Measurements from ENCODE around the gene GAA. TPM values are rescaled to one million over a fixed set of nuclear protein-coding genes. Genes with fewer than 3 reads are reported as not detected.
A peak's percentile ranks its signal among the peaks of the same experiment; 100 is the strongest.

Gene GAA
- total and polyA plus RNA-seq, 2 of the 13 experiments (the other 11 are each of a cell fraction or from before 2014, with no cell fraction given) = 21.6 to 36.4 TPM

DNA sequence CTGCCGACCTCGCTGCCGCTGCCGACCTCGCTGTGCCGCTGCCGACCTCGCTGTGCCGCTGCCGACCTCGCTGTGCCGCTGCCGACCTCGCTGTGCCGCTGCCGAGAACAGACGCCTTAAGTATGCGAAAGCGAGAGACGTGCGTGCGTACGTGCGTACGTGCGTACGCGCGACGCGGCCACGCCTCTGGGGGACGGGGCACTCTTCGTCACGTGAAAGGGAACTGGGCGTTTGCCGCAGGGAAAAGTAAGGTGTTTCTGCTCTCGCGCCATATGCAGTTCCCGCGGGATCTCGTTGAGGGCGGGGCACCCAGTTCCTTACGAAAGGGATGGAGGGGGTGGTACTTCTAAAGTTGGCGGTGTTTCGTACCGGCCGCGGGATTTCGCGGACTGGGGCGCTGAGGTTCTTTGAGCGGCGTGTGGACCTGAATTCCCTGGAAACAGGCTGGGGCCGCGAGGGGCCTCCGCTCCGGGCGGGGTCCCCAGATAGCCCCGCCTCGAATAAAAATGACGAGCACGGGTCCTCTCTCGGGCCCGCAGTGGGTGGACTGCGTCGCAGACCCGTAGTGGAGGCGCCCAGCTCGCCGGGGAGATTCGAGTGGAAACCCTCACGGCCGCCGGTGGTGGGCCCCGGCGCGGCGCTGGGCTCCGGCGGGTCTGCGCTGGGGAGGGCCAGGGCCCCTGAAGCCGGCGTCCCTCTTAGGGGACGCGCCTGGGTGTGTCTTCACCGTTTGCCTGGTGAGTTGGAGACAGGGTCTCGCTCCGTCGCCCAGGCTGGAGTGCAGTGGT lies 45.8 kb downstream of the GAA start, which contains the start of gene EIF4A3 (continued):
- TF ChIP-seq, protein P1, sequence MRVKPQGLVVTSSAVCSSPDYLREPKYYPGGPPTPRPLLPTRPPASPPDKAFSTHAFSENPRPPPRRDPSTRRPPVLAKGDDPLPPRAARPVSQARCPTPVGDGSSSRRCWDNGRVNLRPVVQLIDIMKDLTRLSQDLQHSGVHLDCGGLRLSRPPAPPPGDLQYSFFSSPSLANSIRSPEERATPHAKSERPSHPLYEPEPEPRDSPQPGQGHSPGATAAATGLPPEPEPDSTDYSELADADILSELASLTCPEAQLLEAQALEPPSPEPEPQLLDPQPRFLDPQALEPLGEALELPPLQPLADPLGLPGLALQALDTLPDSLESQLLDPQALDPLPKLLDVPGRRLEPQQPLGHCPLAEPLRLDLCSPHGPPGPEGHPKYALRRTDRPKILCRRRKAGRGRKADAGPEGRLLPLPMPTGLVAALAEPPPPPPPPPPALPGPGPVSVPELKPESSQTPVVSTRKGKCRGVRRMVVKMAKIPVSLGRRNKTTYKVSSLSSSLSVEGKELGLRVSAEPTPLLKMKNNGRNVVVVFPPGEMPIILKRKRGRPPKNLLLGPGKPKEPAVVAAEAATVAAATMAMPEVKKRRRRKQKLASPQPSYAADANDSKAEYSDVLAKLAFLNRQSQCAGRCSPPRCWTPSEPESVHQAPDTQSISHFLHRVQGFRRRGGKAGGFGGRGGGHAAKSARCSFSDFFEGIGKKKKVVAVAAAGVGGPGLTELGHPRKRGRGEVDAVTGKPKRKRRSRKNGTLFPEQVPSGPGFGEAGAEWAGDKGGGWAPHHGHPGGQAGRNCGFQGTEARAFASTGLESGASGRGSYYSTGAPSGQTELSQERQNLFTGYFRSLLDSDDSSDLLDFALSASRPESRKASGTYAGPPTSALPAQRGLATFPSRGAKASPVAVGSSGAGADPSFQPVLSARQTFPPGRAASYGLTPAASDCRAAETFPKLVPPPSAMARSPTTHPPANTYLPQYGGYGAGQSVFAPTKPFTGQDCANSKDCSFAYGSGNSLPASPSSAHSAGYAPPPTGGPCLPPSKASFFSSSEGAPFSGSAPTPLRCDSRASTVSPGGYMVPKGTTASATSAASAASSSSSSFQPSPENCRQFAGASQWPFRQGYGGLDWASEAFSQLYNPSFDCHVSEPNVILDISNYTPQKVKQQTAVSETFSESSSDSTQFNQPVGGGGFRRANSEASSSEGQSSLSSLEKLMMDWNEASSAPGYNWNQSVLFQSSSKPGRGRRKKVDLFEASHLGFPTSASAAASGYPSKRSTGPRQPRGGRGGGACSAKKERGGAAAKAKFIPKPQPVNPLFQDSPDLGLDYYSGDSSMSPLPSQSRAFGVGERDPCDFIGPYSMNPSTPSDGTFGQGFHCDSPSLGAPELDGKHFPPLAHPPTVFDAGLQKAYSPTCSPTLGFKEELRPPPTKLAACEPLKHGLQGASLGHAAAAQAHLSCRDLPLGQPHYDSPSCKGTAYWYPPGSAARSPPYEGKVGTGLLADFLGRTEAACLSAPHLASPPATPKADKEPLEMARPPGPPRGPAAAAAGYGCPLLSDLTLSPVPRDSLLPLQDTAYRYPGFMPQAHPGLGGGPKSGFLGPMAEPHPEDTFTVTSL (CRISPR knock-in tag; IDR thresholded peaks at IDR 0.05; ENCODE audit: borderline replicate concordance) = 0 out of 2 replicates have a peak, but pooled peaks have one; percentile 15
- peak; percentile 84 for TF ChIP-seq ZNF160 (CRISPR knock-in tag; IDR thresholded peaks at IDR 0.05)
- TF ChIP-seq HCFC1 (IDR thresholded peaks at IDR 0.05; ENCODE audit: low read depth, low read length) = peak; percentile 58
- TF ChIP-seq ZNF563 (CRISPR knock-in tag; IDR thresholded peaks at IDR 0.05) = peak; percentile 98
- TF ChIP-seq KLF6 (CRISPR knock-in tag; IDR thresholded peaks at IDR 0.05) = peak; percentile 87
- TF ChIP-seq DPF2 (CRISPR knock-in tag; IDR thresholded peaks at IDR 0.05; ENCODE audit: borderline replicate concordance, low read depth) = no peak
- peak; percentile 75; the same call in 1 of the 2 replicates for TF ChIP-seq MTA1 (CRISPR knock-in tag; IDR thresholded peaks at IDR 0.05; ENCODE audit: borderline replicate concordance)
- no peak for TF ChIP-seq PRPF4 (IDR thresholded peaks at IDR 0.05; ENCODE audit: low read depth, low read length, poor library complexity, severe bottlenecking)
- TF ChIP-seq ELF4 (CRISPR knock-in tag; IDR thresholded peaks at IDR 0.05; ENCODE audit: borderline replicate concordance) = 0 out of 2 replicates have a peak, but pooled peaks have one; percentile 48
- no peak; the same call in 1 of the 2 replicates for TF ChIP-seq ZNF557 (CRISPR knock-in tag; IDR thresholded peaks at IDR 0.05)
- TF ChIP-seq PRDM10 (CRISPR knock-in tag; IDR thresholded peaks at IDR 0.05; ENCODE audit: low read depth) = peak; percentile 63
- TF ChIP-seq BRF2 (CRISPR knock-in tag; IDR thresholded peaks at IDR 0.05) = peak; percentile 96
- peak; percentile 60 for TF ChIP-seq NFYB (CRISPR knock-in tag; IDR thresholded peaks at IDR 0.05)
- TF ChIP-seq RAD21 (CRISPR knock-in tag; IDR thresholded peaks at IDR 0.05) = peak; percentile 43; the same call in 1 of the 2 replicates

Measured in HepG2 (cell line).